Measurements from ENCODE around the gene HTR2C. TPM values are rescaled to one million over a fixed set of nuclear protein-coding genes. Genes with fewer than 3 reads are reported as not detected.
"Not testable (repeated sequence)": the region's sequence is repeated elsewhere in the genome, so short reads cannot be mapped to it uniquely, and the experiment has no call there.

HTR2C gene
- total RNA-seq (2014; rRNA removed; shearing (Covaris generic)): 0.20 and 0.24 TPM in 2 replicates

DNA sequence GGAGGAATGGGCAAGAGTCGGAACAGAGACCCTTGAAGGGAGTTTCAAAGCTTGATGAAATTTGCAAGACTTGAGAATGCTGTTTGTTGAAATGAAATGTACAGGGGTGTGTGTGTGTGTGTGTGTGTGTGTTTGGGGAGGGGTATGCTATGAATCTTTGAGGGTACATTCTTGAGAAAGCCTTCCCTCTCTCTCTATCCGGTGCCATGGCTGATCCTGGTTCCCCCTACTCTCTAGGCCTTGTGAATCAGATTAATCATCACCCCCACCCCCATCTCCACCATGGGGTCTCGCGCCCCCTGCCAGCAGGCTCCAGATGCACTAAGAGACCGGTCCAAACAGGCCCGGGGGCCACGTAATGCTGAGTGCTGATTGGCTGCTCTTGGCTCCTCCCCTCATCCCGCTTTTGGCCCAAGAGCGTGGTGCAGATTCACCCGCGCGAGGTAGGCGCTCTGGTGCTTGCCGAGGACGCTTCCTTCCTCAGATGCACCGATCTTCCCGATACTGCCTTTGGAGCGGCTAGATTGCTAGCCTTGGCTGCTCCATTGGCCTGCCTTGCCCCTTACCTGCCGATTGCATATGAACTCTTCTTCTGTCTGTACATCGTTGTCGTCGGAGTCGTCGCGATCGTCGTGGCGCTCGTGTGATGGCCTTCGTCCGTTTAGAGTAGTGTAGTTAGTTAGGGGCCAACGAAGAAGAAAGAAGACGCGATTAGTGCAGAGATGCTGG, at the start of gene HTR2C:
Gene HTR2C, plus strand, starts transcription at position 441 of the 729 bp plus-strand sequence. CDS start 142,851 bp downstream, outside the sequence.
- DNase-seq (ENCODE audit: low read depth): no peak

DNA sequence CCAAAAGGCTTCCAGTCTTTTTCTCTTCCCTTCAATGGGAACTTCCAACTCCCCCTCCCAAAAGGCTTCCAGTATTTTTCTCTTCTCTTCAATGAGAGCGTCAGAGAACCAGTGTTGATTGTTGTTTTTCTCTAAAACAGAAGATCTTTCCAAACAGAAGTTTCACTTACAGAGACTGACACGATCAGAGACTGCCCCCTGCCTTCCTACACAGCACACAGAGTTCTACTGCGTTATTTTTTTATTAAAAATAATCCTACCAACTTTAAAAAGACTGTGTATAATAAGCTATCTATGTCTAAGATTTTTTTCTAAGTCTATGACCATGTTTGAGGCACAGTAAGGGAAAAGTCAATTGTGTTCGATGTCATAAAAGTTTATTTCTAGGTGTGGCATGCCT, 3.5 kb upstream of the HTR2C start:
- no peak for DNase-seq (ENCODE audit: low read depth)

DNA sequence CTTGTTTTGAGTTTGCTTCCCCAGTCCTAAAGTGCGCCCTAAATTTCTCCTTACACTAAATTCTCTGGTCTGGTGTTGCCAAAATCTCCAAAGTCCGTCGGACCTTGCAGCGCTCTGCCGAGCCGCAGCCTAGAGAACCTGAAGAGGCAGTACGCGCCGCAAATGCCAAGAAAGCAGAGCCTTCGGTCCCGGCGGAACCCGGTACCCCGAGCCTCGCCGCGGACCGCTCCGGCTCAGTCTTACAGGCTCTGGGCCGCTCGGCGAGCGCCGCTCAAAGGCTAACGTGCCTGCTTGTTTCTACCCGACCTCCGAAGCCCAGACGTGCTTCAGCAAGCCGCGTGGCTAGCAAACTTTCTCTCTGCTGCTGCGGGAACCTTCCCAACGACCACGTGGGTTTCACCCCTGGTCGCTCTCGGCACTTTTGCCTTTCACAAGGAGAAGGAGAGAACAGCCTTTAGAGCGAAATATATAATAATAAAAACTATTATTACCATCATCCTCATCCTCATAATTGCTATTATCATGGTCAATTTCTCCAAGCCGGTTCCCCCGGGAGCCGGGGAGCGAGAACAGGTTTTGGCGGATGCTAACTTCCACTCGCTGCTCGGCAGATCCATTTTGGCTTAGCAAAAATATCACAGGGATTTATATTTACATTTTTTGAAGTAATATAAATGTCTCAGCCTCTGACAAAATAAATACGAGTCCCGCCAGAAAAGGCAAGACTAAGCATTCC, 2.2 kb upstream of the HTR2C start:
- no peak for DNase-seq (ENCODE audit: low read depth)

DNA sequence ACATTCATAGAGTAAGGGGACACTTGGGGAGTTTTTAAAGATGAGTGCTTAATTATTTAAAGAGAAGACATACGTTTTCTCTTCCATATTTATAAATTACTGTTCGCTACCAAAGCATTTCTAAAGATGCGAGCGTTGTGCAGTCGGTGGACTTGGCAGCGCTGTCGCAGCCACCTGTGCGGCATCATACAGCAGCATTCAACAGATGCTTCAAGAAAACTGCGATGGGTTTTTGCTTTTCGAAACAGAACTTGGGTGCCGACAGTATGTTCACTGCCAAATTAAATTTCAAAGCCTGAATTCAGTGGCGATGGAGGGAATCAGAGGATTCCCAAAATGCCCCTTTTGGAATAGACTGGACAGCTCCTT, 1.6 kb upstream of the HTR2C start:
- no peak for DNase-seq (ENCODE audit: low read depth)

DNA sequence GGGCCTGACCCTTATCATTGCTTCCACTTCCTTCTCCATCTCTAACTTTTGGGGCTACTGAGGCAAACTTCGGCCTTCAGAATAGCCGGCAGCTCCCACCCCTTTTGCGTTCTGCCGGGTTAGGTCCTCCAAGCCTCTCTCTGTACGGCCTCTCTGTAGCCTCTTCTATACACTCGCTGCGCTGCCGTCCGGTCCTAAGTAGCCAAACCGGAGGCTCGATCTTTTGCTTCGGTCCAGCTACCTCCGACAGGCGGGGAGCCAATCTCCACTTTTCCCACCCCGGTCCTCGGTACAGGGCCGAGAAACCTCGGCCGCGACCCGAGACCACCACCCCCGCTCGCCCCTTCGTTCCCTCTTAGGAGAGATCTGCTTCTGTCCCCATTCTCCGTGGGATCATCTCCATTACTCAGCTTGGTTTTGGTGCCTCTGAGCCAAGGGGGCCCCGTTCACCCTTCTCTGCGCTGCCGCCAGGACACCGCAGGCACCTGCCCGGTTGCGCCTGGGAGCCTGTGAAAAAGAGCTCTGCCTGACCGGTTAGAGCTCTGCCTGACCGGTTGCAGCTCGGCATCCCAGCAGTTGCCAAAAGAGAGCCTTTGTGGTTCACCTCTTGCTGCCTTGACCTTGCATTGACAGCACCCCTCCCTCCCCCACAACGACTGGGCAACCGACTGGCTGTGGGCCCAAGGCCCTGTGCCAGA, 1.0 kb upstream of the HTR2C start:
- DNase-seq (ENCODE audit: low read depth): no peak

DNA sequence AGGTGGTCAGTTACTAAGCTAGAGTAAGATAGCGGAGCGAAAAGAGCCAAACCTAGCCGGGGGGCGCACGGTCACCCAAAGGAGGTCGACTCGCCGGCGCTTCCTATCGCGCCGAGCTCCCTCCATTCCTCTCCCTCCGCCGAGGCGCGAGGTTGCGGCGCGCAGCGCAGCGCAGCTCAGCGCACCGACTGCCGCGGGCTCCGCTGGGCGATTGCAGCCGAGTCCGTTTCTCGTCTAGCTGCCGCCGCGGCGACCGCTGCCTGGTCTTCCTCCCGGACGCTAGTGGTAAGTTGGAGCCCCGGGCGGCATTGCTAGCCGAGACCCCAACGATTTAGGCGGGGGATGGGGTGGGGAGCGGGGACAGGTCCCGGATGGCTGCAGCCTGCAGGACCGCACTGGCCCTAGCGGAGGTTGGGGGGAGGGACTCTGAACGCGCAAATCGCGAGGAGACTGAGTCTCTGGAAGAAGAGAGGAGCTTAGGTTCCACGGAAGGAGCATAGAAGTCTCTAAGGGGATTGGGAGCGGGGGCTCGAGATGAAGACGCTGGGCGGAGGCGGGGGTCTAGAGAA, 573 bp downstream of the HTR2C start:
- DNase-seq (ENCODE audit: low read depth): no peak

DNA sequence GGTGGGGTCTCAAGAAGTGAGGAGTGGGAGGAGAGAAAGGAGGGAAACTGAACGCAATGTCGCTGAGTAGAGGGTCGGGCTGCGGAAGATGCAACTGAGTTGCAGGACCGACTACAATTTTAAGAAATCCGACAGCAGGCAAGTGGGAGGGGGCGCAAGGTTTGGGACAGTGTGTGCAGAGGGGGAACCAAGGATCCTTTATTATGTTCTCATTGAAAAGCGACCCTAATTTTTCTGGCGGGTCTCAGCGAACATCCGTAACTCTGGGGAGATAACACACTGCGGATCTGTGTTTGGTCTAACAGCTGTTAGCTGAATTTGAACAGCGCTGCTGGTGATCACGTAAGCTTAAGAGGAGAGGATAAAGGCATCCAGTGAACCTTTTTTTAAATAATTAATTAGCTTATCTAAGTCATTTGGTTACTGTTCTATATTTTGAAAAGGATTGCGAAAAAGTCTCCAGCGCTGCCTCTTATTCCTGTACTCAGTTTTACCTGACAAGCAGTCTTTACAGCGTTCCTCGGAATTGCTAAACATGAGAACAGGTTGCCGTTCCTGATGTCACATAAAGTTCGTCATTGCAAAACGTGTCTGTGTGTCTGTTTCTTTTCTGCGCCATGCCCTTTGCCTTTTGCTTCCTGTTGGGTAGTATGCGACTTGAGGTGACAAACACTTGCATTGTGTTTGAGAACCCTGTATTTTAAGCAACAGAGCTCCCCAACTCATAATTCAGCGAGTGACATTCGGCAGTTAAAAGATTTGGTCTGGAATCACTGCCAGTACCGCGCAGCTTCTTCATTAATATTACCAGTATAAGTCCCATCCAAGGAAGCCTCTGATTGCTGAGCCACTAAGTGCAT, 1.3 kb downstream of the HTR2C start:
- no peak for DNase-seq (ENCODE audit: low read depth)

DNA sequence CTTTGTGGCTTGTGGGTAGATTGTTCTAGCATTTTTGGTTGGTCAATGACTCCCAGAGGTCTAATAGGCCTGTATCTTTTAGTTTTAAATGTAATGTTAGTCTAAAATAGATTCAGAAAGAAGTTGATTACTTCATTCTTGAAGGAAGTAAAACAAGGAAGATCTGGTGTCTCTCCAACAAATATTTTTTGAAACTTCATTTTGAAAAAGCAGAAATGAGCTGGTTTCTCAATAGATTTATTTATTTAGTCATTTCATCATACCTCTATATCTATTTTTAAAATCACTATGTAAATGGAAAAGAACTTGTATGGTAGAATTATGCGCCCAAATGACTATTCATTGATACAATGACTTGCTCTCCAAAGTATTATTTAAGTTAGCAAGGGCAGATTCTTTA, 7.2 kb downstream of the HTR2C start:
- no peak for DNase-seq (ENCODE audit: low read depth)

DNA sequence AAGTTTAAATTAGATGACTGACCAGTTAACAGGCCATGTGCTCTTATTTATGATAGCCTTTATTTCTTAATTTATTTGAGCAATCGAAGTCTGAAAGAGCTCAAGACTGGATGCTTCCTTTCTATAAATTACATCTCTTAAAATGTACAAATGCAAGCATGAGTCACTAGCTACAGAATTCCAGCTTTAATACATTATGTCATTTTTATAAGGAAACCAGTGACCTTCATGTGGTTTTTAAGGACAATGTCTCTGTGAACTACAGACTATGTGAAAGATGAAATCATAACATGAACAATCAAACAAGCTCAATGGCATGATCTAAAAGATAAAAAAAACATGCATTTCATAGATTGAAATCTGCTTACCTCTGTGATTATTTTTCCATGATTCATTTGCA, 15.4 kb downstream of the HTR2C start:
- DNase-seq (ENCODE audit: low read depth): no peak

DNA sequence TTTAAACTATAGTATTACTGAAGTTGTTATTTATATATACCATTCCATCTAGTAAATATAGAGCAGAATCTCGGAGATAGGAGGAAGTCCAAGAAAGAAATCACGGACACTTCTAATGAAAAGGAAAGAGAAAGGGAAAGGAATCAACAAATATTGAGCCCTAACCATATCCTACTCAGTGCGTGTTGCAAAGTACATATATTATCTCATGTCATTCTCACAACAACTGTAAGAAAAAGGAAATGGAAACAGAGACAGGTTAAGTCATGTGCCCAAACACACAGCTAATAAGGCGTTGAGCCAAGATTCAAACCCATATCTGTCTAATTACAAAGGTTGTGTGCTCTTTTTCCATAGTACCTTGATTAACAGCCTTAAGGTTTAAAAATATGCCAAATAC, 16.0 kb downstream of the HTR2C start:
- no peak for DNase-seq (ENCODE audit: low read depth)

DNA sequence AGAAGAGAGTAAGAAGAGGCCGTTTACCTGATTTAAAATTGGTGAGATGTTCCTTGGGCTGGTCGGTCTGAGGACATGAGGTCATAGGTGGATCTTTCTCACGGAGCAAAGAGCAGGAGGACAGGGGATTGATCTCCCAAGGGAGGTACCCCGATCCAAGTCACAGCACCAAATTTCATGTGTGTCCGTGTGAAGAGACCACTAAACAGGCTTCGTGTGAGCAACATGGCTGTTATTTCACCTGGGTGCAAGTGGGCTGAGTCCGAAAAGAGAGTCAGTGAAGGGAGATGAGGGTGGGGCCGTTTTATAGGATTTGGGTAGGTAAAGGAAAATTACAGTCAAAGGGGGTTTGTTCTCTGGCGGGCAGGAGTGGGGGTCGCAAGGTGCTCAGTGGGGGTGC, 22.7 kb downstream of the HTR2C start:
- not testable (repeated sequence) for DNase-seq (ENCODE audit: low read depth)

DNA sequence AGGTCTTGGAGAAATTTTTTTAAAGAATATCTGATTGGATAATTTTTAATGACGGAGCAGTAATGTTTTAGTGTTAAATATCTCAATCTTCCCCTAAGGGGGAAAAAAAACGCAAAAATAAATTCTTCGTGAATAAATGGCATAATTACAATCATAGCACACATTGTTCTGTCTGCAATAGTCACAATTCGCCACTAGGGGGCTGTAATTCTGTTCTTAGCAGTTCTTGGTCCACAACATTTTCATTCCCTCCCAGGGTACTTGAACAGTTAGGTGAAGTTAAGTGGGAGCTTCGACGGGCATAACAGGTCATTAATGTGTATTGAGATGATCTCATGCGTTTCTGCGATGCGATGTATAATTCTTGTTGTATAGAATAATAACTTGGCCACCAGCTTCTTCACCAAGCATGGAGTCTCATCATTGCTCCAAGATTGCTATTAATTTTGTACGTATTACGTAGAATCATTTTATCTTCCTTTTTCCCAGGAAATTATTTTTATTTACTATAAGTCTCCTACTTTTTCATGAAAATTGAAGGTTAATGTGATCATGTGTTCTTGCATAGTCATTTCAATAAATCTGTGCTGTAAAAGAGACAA, 27.2 kb downstream of the HTR2C start:
- DNase-seq (ENCODE audit: low read depth): peak; percentile 24

DNA sequence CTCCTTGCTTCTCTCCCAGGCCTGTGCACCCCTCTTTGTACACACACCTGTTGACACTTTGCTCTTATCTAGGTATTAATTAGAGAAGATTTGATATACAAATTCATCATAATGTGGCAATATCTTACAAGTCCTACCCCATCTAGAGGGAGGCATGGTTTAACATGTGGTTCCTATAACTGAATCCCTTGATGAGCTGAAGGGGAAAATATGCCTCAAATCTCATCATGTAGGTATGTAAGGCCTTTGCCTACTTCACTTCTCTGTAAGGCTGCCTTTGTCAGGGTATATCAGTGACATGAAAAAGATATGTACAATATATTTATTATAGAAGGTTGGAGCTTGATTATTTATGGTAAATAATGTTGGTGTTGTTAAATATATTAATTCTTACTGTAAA, 31.9 kb downstream of the HTR2C start:
- DNase-seq (ENCODE audit: low read depth): no peak

DNA sequence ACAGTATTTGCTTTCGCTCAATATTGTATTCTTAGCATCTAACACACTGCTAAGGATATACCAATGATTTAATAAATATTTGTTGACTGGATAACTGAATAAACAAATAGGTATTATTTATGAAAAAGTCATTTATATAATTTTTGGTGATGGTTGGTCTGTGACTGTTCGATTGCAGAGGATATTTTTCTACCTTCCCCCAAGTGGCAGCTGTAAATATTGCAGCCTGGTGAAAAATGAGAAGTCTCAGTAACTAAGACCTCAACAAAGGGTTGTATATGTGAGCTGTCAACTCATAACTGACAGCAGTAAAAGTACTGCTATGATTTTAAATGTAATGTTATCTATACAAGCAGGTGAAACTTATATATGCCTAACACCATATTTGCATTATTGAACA, 36.0 kb downstream of the HTR2C start:
- no peak for DNase-seq (ENCODE audit: low read depth)

DNA sequence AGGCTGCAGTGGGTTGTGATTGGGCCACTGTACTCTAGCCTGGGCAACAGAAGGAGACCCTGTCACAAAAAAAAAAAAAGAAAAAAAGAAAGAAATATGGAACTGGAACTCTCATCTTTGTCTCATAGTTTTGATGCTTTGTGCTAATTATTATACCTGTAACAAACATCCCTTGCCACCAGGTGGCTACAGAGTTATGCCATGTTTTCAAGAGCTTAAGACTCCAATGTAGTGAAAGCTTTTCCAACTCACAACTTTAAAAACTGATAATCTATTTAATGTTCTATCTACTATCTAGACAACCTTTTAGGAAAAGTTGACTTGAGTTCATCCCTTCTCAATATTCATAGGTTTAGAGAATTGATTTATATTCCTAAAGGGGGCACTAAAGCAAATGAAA, 42.4 kb downstream of the HTR2C start:
- no peak for DNase-seq (ENCODE audit: low read depth)

DNA sequence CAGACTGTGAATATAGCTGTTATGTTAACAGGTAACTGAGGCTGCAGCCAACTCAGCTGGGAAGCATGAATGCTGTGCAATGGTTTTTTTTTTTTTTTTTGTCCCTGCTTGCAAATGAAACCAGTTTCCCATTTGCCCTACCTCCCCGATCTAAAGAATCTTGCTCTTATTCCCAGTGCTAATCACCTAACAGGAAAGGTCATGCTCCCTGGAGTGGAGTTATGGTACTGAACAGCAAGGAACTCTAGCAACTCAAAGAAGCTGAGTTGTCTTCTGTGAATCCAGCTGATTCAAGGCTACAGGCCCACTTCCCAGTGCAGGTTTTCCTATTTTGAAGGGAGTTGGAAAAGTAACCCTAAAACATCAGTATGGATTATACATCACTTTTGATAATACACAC, 52.1 kb downstream of the HTR2C start:
- DNase-seq (ENCODE audit: low read depth): no peak

DNA sequence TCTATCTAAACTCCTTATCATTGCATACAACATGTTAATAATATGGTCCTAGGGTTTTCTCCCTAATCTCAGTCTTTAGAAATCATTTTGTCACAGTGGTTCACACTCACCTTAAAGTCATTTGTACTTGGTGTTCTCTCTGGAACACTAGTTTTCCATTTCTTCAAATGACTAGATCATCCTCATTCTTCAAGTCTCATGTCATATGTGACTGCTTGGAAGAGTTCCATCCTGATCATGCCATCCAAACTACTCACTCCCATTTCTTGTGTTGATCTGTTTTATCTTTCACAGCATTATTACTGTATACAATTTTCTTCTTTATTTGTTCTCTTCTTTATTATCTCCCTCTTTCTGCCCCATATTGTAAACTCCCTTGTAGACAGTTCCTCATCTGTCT, 66.5 kb downstream of the HTR2C start:
- DNase-seq (ENCODE audit: low read depth): no peak

DNA sequence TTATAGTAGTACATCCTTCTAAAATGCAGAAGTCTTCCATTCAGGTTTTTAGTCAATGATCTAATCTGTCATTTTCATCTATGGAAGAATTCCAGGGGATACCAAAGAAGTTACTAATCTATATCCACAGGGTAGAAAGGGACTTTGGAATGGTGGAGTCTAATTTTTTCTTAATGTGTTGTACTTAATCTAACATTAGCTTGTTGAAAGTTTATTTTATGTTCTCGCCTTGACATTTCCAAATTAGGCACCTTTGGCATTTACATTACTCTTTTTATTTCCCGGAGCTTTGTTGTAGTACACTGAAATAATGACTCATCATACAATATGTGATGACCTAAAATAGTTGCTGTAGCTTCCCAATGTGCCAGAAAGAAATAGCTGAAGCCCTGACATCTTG, 91.5 kb downstream of the HTR2C start:
- DNase-seq (ENCODE audit: low read depth): peak; percentile 8

DNA sequence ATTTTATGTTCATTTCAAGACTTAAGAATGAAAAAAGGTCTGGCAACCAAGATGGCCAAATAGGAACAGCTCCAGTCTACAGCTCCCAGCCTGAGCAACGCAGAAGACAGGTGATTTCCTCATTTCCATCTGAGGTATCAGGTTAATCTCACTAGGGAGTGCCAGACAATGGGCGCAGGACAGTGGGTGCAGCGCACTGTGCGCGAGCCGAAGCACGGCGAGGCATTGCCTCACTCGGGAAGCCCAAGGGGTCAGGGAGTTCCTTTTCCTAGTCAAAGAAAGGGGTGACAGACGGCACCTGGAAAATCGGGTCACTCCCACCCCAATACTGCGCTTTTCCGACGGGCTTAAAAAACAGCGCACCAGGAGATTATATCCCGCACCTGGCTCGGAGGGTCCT, 116.6 kb downstream of the HTR2C start:
- DNase-seq (ENCODE audit: low read depth): not testable (repeated sequence)

DNA sequence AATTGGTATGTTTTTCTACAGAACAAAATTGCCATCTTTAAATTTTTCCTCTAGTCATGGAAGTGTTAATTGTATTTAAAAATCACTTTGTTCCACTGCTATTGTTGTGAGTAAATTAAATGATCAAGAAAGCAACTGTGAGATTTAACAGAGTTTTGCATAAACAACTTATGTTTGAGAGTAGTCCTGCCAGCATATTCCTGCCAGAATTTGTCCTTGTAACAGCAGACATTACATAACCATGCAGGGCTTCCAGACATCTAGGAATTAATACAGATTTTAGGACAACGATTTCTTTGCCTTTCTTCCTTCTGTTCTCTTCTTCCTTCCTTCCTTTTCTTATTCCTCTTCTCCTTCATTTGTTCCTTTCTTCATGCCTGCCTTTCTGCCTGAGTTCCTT, 125.5 kb downstream of the HTR2C start:
- no peak for DNase-seq (ENCODE audit: low read depth)

DNA sequence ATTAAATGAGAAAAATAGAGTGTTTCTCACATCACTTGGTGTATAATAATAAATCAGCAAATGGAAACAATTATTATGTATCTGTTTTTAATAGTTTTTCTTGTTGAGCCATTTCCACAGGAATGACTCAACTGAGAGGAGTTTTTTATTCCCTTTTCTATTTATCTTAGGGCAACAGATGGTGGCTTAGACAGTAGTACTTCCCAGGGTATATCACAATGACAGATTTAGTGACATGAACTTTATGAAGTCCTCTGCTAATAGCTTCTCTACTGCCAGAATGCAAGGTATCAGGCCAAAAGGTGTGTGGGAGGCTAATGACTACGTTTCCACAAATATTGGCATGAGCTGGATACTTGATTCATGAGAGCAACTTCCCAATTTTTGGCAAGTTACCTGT, 126.7 kb downstream of the HTR2C start:
- DNase-seq (ENCODE audit: low read depth): no peak
